Adipocyte (in vitro differentiated cells): ENCODE measurements around the gene ABI1.

ENCODE experiments used
- DNase-seq: peaks from one replicate; pipeline ENCODE4 v3.0.0-alpha.2; 2015; ENCODE audit warnings: low read depth
- H3K27me3 ChIP-seq: replicated peaks from 2 replicates; pipeline ENCODE4 v1.7.0; 2013; ENCODE audit warnings: mild to moderate bottlenecking, low read length, moderate library complexity; ENCODE audit not compliant: control insufficient read depth, insufficient read depth
- H3K36me3 ChIP-seq: 2 replicates; pipeline ENCODE4 v1.7.0; 2013; ENCODE audit warnings: low read length, mild to moderate bottlenecking, moderate library complexity; ENCODE audit not compliant: control insufficient read depth, insufficient read depth, severe bottlenecking
- H3K4me1 ChIP-seq: 2 replicates; pipeline ENCODE4 v1.7.0; 2013; ENCODE audit warnings: mild to moderate bottlenecking, low read length, moderate library complexity; ENCODE audit not compliant: control insufficient read depth, insufficient read depth
- H3K4me3 ChIP-seq: 2 replicates; pipeline ENCODE4 v1.7.0; 2013; ENCODE audit warnings: mild to moderate bottlenecking, low read length, moderate library complexity
- H3K9ac ChIP-seq: 2 replicates; pipeline ENCODE4 v1.7.0; 2013; ENCODE audit warnings: mild to moderate bottlenecking, low read length, moderate library complexity
- H3K9me3 ChIP-seq: 2 replicates; pipeline ENCODE4 v1.7.0; 2013; ENCODE audit warnings: mild to moderate bottlenecking, low read length, moderate library complexity; ENCODE audit not compliant: control insufficient read depth

Gene ABI1

GRCh38 chr10:26728957-26729356 lies 131.8 kb downstream of the ABI1 start:
- Histone ChIP-seq H3K36me3 (peaks cover 52% of the 10 kb centered on the region), H3K27me3 (no peaks in the 10 kb centered on the region), H3K4me1 (no peaks in the 10 kb centered on the region), H3K9me3 (no peaks in the 10 kb centered on the region), H3K4me3 (no peak overlapping the region), H3K9ac (no peak overlapping the region)
- DNase-seq, result no peak

GRCh38 chr10:26727005-26727404 lies 133.8 kb downstream of the ABI1 start:
- Histone ChIP-seq H3K9ac (no peak overlapping the region), H3K27me3 (no peaks in the 10 kb centered on the region), H3K9me3 (no peaks in the 10 kb centered on the region), H3K4me3 (no peak overlapping the region), H3K36me3 (peaks cover 45% of the 10 kb centered on the region), H3K4me1 (no peaks in the 10 kb centered on the region)
- no peak for DNase-seq

DNA sequence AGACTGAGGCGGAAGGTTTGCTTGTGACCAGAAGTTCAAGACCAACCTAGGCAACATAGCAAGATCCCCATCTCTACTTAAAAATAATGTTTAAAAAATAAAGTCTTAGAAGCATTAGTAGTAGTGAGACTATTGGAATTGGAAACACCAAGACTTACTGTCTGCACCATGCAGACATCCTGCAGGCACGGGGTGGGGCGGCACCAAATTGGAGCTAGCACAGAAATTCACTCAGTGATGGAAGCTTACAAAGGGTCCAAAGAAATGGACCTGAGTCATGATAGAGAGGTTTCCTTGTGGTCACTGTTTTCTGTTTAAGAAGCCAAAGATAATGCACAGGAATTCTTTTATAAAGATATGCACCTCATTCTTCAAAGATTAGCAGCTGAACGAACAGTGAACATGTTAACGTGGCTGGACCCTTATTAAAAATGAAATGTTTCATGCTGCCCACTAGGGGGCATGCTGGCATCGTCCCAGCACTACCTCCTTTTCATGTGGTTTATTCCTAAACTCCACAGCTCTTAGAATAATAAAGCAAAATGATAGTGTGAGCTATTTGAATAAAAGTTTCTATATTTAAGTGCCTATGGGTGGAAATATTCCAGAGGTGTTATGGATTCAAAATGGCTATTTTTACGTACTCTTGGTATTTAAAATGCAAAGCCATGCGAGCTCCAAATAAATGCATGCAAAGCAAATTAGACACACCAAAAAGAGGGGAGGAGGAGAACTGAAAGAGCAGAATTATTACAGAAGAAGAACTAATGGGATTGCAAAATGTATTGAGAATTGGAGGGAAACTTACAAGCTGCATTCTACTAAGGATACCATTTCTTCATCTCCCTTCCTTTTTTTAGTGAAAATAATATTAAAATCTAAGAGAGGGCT lies 134.7 kb downstream of the ABI1 start:
- H3K9me3 ChIP-seq, result no peaks in the 10 kb centered on the region
- H3K9ac ChIP-seq, result no peak overlapping the region
- peaks cover 48% of the 10 kb centered on the region for H3K36me3 ChIP-seq
- no peak overlapping the region for H3K4me3 ChIP-seq
- H3K27me3 ChIP-seq, result no peaks in the 10 kb centered on the region
- peak; percentile 79 for DNase-seq
- no peaks in the 10 kb centered on the region for H3K4me1 ChIP-seq

GRCh38 chr10:26723016-26723415 lies 137.7 kb downstream of the ABI1 start:
- H3K4me1 ChIP-seq, result no peaks in the 10 kb centered on the region
- no peaks in the 10 kb centered on the region for H3K27me3 ChIP-seq
- no peak overlapping the region for H3K4me3 ChIP-seq
- no peak for DNase-seq
- H3K36me3 ChIP-seq, result peaks cover 61% of the 10 kb centered on the region
- no peak overlapping the region for H3K9ac ChIP-seq
- H3K9me3 ChIP-seq, result no peaks in the 10 kb centered on the region

DNA sequence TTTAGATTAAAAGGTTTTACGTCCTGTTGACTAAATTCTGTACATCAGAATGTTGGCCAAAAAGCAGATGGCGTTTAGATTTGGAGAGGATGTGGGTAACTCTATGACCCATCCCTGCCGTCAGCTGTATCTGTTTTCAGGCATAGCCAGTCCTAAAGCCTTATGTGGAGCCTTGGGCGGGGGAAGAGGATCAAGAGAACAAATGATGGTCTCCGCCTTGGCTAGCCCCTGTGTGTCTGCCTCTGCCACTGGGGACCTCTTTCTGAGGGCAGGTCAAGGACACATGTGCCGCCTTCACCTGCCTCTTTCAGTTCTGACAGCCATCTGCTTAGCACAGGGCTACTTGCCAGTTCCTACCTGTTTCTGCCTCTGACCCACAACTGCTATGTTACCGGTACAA lies 139.2 kb downstream of the ABI1 start:
- peaks cover 61% of the 10 kb centered on the region for H3K36me3 ChIP-seq
- no peaks in the 10 kb centered on the region for H3K9me3 ChIP-seq
- H3K4me3 ChIP-seq, result no peak overlapping the region
- no peaks in the 10 kb centered on the region for H3K27me3 ChIP-seq
- DNase-seq, result no peak
- H3K4me1 ChIP-seq, result no peaks in the 10 kb centered on the region
- H3K9ac ChIP-seq, result no peak overlapping the region

- Histone ChIP-seq H3K9ac (no peak overlapping the region), H3K27me3 (no peaks in the 10 kb centered on the region), H3K4me3 (no peak overlapping the region), H3K9me3 (no peaks in the 10 kb centered on the region), H3K4me1 (no peaks in the 10 kb centered on the region), H3K36me3 (peaks cover 44% of the 10 kb centered on the region)
- DNase-seq, result no peak
Measured at GRCh38 chr10:26717476-26717875, 143.3 kb downstream of the ABI1 start.

- Histone ChIP-seq H3K36me3 (peaks cover 27% of the 10 kb centered on the region), H3K27me3 (no peaks in the 10 kb centered on the region), H3K4me3 (no peak overlapping the region), H3K9me3 (no peaks in the 10 kb centered on the region), H3K4me1 (no peaks in the 10 kb centered on the region), H3K9ac (no peak overlapping the region)
- no peak for DNase-seq
Measured at GRCh38 chr10:26715137-26715487, 145.6 kb downstream of the ABI1 start.

DNA sequence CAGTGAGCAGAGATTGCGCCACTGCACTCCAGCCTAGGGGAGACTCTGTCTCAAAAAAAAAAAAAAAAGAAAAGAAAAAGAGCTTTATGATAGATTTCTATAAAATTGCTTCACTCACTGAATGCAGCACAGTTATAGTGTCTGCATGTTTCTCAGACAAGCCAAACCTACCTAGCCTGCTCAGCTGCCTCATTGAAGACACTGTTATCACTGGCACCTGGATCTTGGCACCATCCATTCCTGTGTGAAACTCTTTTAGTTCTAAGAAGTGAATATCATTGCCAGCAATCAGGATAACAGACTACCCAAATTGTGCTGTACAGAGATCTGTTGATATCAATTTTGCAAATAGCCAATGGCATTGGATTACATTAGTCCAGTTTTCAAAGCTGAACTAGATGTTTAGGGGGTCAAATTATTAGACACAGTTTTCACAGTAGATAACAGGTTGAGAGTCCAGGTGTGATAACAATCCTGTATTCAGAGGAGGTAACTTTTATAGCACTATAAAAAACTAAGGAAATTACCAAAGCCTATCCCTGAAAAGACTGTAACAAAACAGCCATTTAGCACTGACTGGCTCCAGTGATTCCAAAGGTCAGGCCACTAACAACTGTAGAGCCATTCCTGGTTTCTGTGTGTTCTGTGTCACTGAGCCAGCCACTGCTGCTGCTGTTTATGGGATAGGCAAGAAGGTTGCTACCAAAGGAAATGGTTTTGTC lies 146.2 kb downstream of the ABI1 start:
- no peaks in the 10 kb centered on the region for H3K27me3 ChIP-seq
- no peak for DNase-seq
- H3K9ac ChIP-seq, result no peak overlapping the region
- no peaks in the 10 kb centered on the region for H3K9me3 ChIP-seq
- H3K36me3 ChIP-seq, result peaks cover 24% of the 10 kb centered on the region
- H3K4me1 ChIP-seq, result no peaks in the 10 kb centered on the region
- no peak overlapping the region for H3K4me3 ChIP-seq

DNA sequence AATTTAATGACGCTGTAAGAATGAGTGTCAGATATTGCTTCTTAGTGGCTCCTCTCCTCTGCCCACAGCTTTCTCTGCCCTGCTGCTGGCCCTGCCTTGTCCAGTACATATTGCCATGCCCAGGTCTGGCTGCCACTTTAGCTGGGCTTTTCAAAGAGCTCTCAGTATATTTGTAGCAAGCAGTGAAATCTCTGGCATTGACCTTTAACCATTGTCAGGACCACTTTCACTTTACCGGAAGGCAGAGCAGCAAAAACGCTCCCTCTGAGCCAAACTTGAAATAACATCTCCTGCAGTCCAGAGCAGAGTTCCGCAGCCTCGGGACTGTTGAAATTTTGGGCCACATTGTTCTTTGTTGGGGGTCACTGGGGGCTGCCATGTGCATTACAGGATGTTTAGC lies 149.4 kb downstream of the ABI1 start:
- Histone ChIP-seq H3K4me1 (no peaks in the 10 kb centered on the region), H3K9ac (no peak overlapping the region), H3K9me3 (no peaks in the 10 kb centered on the region), H3K4me3 (no peak overlapping the region), H3K27me3 (no peaks in the 10 kb centered on the region), H3K36me3 (peaks cover 40% of the 10 kb centered on the region)
- no peak for DNase-seq

DNA sequence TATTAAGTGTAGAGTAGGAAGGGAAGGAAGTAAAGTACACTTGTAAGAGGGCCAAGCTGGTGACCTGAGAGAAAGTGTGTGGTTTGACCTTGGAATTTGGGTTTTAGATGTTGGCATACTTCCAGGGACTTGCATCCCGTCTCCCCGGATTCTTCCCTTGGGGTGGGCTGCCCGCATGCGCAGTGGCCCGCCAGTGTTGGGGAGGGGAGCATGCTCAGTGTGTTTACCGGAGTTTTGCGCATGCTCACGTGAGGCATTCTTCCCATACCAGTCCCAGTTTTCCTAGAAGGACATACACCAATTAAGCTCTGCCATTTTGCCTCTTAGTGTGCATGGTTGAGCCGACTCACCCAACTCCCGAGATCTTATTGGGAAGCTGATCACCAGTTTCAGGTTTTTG lies 153.8 kb downstream of the ABI1 start:
- H3K9me3 ChIP-seq, result no peaks in the 10 kb centered on the region
- H3K36me3 ChIP-seq, result peaks cover 46% of the 10 kb centered on the region
- H3K4me3 ChIP-seq, result no peak overlapping the region
- H3K4me1 ChIP-seq, result no peaks in the 10 kb centered on the region
- no peaks in the 10 kb centered on the region for H3K27me3 ChIP-seq
- no peak overlapping the region for H3K9ac ChIP-seq
- DNase-seq, result no peak

GRCh38 chr10:26706206-26706605 lies 154.6 kb downstream of the ABI1 start:
- Histone ChIP-seq H3K9me3 (no peaks in the 10 kb centered on the region), H3K9ac (no peak overlapping the region), H3K36me3 (peaks cover 46% of the 10 kb centered on the region), H3K4me3 (no peak overlapping the region), H3K4me1 (no peaks in the 10 kb centered on the region), H3K27me3 (no peaks in the 10 kb centered on the region)
- no peak for DNase-seq
